Heart left ventricle (tissue), 13 donors: ENCODE measurements around the gene CCDC69.

Source experiments
- POLR2A ChIP-seq, 2 donors: fragments of 450-650 bp; IDR thresholded peaks; one replicate each; pipeline ENCODE4 v1.6.1; 2017; ENCODE audit warnings: antibody characterized with exemption in 2 of 2, mild to moderate bottlenecking in 2 of 2, moderate library complexity in 2 of 2
- TF ChIP-seq, protein P1 (sequence below), 12 donors: fragments of 200-600 bp; sonication (generic) in 4 of 12; IDR thresholded peaks; one replicate each; pipeline versions ENCODE4 v1.5.0 to v1.8.0; 2018 to 2022; ENCODE audit warnings: antibody characterized with exemption in 12 of 12, mild to moderate bottlenecking in 5 of 12
- donor health status: ischemic (EF 13 %, LVEDD 7.1; RV severe dilation, severe dysfunction).
- donor health status: DM: no; HTN: yes; CAD: no.
- donor health status: DM: no; HTN: no; CAD: no.
- donor health status: ischemic (EF 25% LVEDD 6.9; RV normal size, moderate dysfunction).
- donor health status: ischemic (EF 25% LVEDD 5.7; RV mildly dilated, moderate dysfunction).
- donor health status: ischemic (EF 35%, LVEDD 5.7; RV mildly dilated, moderate dysfunction).
- donor health status: nonischemic (EF 11% LVEDD 7.7; RV severe dilation, severe dysfunction).
- donor health status: DM: yes; HTN: yes; CAD: no.
- donor health status: PGD.
- donor health status: ischemic (EF 29% LVEDD 5.4; RV normal size, mild dysfunction).
- donor health status: nonischemic (EF 23%, LVEDD 6.1; RV moderate dilation, normal function).

DNA sequence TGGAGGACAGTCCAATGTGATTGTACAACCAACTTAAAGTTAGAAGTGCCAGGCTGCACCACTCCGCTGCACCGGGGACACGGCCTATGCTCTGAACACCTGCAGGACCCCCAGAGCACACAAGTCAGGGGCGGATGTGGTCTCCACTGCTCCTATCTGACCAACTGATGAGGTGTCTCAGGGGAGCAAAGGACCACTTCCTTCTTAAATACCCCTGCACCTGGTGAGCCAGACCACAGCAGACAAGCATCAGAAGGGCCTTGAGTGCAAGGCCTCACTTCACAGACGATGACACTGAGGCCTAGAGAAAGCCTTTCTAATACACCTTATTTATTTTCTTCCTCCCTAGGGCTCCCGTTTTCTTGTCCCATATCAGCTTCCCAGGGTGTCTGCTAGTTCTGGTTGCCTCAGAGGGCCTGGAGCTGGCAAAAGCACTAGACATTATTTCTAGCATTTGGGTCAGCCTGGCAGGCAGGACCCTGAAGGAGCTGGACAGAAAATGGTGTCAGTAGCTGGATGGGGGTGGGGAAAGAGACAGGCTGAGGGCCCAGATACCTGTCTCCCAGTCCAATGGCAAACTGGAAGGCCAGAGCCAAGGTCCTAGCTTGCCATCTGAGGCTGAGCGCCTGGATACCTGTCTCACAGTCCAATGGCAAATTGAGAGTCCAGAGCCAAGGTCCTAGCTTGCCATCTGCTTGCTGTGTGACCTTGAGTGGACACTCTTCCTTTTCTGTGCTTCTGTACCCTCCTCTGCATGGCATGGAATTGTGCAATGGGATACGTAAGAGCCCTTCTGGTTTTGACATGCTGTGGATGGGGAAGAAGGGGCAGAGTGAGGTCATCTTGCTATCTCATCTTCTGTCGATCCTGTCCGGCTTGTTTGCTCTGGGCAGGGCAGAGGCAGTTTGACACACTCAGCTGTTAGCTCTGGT lies 9.0 kb downstream of the CCDC69 start:
- TF ChIP-seq, protein P1, sequence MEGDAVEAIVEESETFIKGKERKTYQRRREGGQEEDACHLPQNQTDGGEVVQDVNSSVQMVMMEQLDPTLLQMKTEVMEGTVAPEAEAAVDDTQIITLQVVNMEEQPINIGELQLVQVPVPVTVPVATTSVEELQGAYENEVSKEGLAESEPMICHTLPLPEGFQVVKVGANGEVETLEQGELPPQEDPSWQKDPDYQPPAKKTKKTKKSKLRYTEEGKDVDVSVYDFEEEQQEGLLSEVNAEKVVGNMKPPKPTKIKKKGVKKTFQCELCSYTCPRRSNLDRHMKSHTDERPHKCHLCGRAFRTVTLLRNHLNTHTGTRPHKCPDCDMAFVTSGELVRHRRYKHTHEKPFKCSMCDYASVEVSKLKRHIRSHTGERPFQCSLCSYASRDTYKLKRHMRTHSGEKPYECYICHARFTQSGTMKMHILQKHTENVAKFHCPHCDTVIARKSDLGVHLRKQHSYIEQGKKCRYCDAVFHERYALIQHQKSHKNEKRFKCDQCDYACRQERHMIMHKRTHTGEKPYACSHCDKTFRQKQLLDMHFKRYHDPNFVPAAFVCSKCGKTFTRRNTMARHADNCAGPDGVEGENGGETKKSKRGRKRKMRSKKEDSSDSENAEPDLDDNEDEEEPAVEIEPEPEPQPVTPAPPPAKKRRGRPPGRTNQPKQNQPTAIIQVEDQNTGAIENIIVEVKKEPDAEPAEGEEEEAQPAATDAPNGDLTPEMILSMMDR (IDR thresholded peaks at IDR 0.05): no peak
- no peak for TF ChIP-seq POLR2A (IDR thresholded peaks at IDR 0.05)
